NCI-H2196 treated with DMSO at 0.1 percent for 48 hours (cell line): ENCODE results near the gene SDS.
A peak's percentile ranks its signal among the peaks of the same experiment; 100 is the strongest.

Source experiments
- DNase-seq: peaks from one replicate; lab custom pipeline; 2025; ENCODE audit not compliant: unreplicated experiment; lab: John Stamatoyannopoulos, UW

The SDS gene

DNA sequence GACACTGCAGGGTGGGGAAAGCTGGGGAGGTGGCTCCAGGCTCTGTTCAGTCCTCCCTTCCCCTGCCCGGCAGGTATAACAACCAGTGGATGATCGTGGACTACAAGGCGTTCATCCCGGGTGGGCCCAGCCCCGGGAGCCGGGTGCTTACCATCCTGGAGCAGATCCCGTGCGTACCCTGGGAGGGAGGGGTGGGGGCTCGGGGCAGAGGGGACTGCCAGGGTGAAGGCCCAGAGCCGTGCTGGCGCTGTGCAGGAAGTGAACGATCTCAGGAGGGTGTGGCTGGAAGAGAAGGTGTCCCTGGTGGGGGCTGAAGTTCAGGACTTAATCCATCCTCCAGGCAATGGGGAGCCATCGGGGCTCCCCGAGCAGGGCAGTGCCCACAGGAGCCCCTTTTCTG lies 18.9 kb downstream of the SDS start:
- DNase-seq: no peak

- DNase-seq: no peak
These were observed 21.5 kb downstream of the SDS start for GRCh38 chr12:113382206-113382605.

- DNase-seq: no peak
These were observed 22.5 kb downstream of the SDS start for GRCh38 chr12:113381220-113381619.

DNA sequence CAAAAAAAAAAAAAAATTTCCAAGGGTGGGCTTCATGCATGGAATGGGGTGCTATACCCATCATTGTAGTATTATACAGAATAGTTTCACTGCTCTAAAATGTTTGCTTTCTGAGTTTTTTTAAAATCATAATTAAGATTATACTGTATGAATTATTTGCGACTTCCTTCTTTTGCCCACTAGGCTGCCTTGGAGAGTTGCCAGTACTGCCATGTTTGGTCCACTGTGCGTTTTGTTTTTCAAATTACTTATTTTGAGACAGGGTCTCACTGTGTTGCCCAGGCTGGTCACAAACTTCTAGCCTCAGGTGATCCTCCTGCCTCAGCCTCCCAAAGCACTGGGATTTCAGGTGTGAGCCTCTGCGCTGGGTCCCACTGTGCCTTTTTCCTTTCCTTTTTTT lies 25.4 kb downstream of the SDS start:
- no peak for DNase-seq

- no peak for DNase-seq
These were observed 28.8 kb downstream of the SDS start for GRCh38 chr12:113374823-113375428.

DNA sequence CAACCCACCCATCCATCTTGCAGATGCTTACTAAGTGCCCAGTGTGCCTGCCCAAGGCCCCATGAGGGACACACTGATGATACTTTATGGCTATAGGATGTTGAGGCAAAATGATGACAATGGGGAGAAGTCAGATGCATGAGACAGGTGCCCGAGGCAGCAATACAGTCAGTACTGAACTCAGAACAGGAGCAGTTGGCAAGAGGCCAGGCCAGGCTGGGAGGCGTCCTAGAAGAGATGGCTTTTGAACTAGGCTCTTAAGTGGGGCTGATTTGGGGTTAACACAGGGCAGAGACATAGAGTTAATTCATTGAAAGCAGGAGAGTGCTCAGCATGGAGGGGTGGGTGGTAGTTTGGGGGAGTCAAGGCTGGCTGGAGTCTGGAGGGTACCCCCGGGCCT lies 29.7 kb downstream of the SDS start:
- no peak for DNase-seq

DNA sequence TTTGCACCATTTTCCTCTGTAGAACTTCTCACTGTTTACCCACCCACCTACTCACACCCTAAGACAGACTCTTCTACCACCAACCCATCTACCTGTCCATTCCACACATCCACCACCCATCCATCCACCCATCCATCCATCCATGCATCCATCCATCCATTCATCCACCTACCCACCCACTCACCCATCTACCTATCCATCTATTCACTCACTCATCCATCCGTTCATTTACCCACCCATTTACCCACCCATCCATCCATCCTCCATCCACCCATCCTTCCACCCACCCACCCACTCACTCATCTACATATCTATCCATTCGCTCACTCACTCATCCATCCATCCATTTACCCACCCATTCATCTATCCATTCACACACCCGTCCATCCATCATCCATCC lies 30.2 kb downstream of the SDS start:
- DNase-seq: no peak

GRCh38 chr12:113372371-113372770 lies 31.3 kb downstream of the SDS start:
- DNase-seq: no peak

- no peak for DNase-seq
These were observed 31.9 kb downstream of the SDS start for GRCh38 chr12:113371808-113372207.

GRCh38 chr12:113370923-113371682 lies 32.6 kb downstream of the SDS start:
- no peak for DNase-seq

DNA sequence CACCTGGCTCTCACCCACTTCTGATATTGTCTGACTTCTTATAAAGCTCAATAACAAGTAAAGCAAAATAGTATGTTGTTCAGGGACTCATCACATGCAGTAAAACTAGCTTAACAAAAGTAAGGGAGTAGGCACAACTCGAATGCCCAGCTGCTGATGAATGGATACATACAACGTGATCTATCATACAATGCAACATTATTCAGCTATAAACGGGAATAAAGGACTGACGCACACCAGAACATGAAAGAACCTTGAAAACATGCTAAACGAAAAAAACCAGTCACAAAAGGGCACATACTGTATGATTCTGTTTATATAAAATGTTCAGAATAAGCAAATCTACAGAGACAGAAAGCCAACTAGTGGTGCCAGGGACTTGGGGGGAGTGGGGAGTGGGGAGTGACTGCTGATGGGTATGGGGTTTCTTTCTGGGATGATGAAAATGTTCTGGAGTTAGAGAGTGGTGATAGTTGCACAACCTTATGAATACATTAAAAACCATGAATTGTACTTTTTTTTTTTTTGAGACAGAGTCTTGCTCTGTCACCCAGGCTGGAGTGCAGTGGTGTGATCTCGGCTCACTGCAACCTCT lies 34.2 kb downstream of the SDS start:
- no peak for DNase-seq

DNA sequence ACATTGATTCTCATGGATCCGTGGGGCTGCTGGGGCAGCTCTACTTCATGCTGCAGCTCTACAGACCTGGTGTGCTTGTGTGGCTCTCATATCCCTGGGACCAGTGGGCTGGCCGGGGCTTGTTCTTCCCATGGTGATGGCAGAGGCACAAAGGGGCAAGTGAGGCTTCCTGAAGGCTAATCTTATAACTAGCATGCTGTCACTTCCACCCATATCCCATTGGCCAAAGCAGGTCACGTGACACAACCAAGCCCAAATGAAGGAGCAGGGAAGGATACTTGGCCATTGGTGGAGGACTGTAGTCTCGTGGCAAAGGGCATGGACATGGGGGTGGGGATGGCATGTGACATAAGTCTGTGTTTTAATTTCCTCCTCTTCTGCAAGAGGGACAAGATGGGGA lies 35.4 kb downstream of the SDS start:
- DNase-seq: no peak

DNA sequence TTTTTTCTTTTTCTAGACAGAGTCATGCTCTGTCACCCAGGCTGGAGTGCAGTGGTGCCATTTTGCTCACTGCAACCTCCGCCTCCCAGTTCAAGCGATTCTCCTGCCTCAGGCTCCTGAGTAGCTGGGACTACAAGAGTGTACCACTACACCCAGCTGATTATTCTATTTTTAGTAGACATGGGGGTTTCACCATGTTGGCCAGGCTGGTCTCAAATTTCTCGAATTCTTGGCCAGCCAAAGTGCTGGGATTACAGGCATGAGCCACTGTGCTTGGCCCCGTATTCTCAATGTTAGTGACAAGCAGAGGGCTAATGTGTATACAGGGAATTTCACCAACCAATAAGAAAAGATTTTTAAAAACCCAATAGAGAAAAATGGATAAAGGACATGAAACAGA lies 36.9 kb downstream of the SDS start:
- DNase-seq: no peak

GRCh38 chr12:113365639-113366395 lies 37.9 kb downstream of the SDS start:
- no peak for DNase-seq

DNA sequence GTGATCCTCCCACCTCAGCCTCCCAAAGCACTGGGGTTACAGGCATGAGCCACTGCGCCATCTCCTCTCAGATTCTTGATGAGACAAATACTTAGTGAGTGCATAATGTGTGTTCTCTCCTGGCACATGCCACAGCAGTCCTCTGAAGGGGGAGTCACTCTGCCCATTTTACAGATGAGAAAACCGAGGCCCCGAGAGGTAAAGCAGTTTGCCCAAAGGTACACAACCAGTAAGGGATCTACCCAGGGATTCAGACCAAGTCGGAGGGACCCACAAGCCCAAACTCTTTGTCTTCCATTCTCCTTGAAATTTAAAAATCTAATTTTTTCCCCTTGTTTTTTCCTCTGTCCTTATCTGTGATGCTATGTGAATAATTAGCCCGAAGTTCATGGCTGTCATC lies 39.0 kb downstream of the SDS start:
- DNase-seq: no peak

GRCh38 chr12:113361574-113362370 lies 41.9 kb downstream of the SDS start:
- DNase-seq: no peak

GRCh38 chr12:113359939-113360748 lies 43.5 kb downstream of the SDS start:
- DNase-seq: no peak

GRCh38 chr12:113359133-113359938 lies 44.4 kb downstream of the SDS start:
- no peak for DNase-seq

- peak; percentile 71 for DNase-seq
These were observed 45.1 kb downstream of the SDS start, which contains the start of gene PLBD2 for GRCh38 chr12:113358381-113359132. PLBD2 (plus strand) TSS chr12:113358587; CDS start chr12:113358601, 14 bp downstream.
